Neural cell (in vitro differentiated cells): ENCODE measurements around the gene ZNF787. TPM values are rescaled to one million over a fixed set of nuclear protein-coding genes. Genes with fewer than 3 reads are reported as not detected.

ENCODE experiments used
- H2AFZ ChIP-seq: fragments of 200-600, 300-800 bp; sonication (generic), shearing (Covaris generic); 2 replicates; pipeline ENCODE4 v1.6.0; 2014; ENCODE audit warnings: low read depth, mild to moderate bottlenecking, antibody characterized with exemption, low read length, moderate library complexity
- H3F3A ChIP-seq: fragments of 200-600 bp; shearing (Covaris generic); 2 replicates; pipeline ENCODE4 v1.6.1; 2016; ENCODE audit warnings: mild to moderate bottlenecking, moderate library complexity, mixed read lengths, antibody characterized with exemption, low read length; ENCODE audit not compliant: insufficient read depth, poor library complexity, severe bottlenecking
- H3K27ac ChIP-seq: fragments of 200-600, 300-800 bp; sonication (generic), shearing (Covaris generic); 2 replicates; pipeline ENCODE4 v1.5.1; 2014; ENCODE audit warnings: mild to moderate bottlenecking, low read length, moderate library complexity
- H3K27me3 ChIP-seq: fragments of 300-800, 200-600 bp; sonication (generic), shearing (Covaris generic); 2 replicates; pipeline ENCODE4 v1.6.0; 2014; ENCODE audit warnings: mild to moderate bottlenecking, low read depth, low read length, moderate library complexity; ENCODE audit not compliant: insufficient read depth
- H3K36me3 ChIP-seq: fragments of 300-800, 200-600 bp; sonication (generic), shearing (Covaris generic); 2 replicates; pipeline ENCODE4 v1.5.1; 2014; ENCODE audit warnings: mild to moderate bottlenecking, antibody characterized with exemption, low read length, moderate library complexity; ENCODE audit not compliant: insufficient read depth
- H3K4me2 ChIP-seq: fragments of 300-800, 200-600 bp; sonication (generic), shearing (Covaris generic); 2 replicates; pipeline ENCODE4 v1.6.0; 2014; ENCODE audit warnings: mild to moderate bottlenecking, low read length
- H3K4me3 ChIP-seq: fragments of 300-800, 200-600 bp; sonication (generic), shearing (Covaris generic); 2 replicates; pipeline ENCODE4 v1.5.1; 2014; ENCODE audit warnings: mild to moderate bottlenecking, low read length, moderate library complexity
- H3K79me2 ChIP-seq: fragments of 200-600 bp; shearing (Covaris generic); replicated peaks from 2 replicates; pipeline ENCODE4 v1.6.0; 2014; ENCODE audit warnings: mild to moderate bottlenecking, low read length, moderate library complexity; ENCODE audit not compliant: insufficient read depth
- H3K9ac ChIP-seq: fragments of 300-800, 200-600 bp; sonication (generic), shearing (Covaris generic); 2 replicates; pipeline ENCODE4 v1.6.1; 2016; ENCODE audit warnings: mild to moderate bottlenecking, low read length, mixed read lengths
- H3K9me2 ChIP-seq: fragments of 200-600 bp; shearing (Covaris generic); 2 replicates; pipeline ENCODE4 v1.6.1; 2016; ENCODE audit warnings: mild to moderate bottlenecking, low read length, mixed read lengths; ENCODE audit not compliant: insufficient read depth
- H3K9me3 ChIP-seq: fragments of 200-600, 300-800 bp; sonication (generic), shearing (Covaris generic); 2 replicates; pipeline ENCODE4 v1.6.1; 2016; ENCODE audit warnings: mild to moderate bottlenecking, mixed run types, low read length, moderate library complexity, mixed read lengths
- H4K20me1 ChIP-seq: fragments of 200-600 bp; shearing (Covaris generic); 2 replicates; pipeline ENCODE4 v1.6.1; 2016; ENCODE audit warnings: mild to moderate bottlenecking, mixed run types; ENCODE audit not compliant: insufficient read depth
- EP300 ChIP-seq: fragments of 450-650 bp; conservative IDR thresholded peaks from 2 replicates; pipeline ENCODE4 v1.6.1; 2014; ENCODE audit warnings: antibody characterized with exemption, mild to moderate bottlenecking, moderate library complexity; ENCODE audit not compliant: poor library complexity, severe bottlenecking
- EZH2 ChIP-seq: fragments of 200-600, 300-800 bp; shearing (Covaris generic), sonication (generic); IDR thresholded peaks from 2 replicates; pipeline ENCODE4 v1.6.1; 2014; ENCODE audit warnings: antibody characterized with exemption, low read length, borderline replicate concordance, mild to moderate bottlenecking; ENCODE audit not compliant: insufficient read depth, poor library complexity, severe bottlenecking
- MXI1 ChIP-seq: fragments of 450-650 bp; conservative IDR thresholded peaks from 2 replicates; pipeline ENCODE4 v1.6.1; 2014; ENCODE audit warnings: antibody characterized with exemption, mild to moderate bottlenecking; ENCODE audit not compliant: poor library complexity, severe bottlenecking
- POLR2AphosphoS5 ChIP-seq: IDR thresholded peaks from 2 replicates; pipeline ENCODE4 v1.6.1; 2012
- RAD21 ChIP-seq: fragments of 450-650 bp; conservative IDR thresholded peaks from 2 replicates; pipeline ENCODE4 v1.6.1; 2014; ENCODE audit warnings: antibody characterized with exemption, mild to moderate bottlenecking, moderate library complexity
- SMC3 ChIP-seq: fragments of 450-650 bp; conservative IDR thresholded peaks from 2 replicates; pipeline ENCODE4 v1.6.1; 2014; ENCODE audit warnings: antibody characterized with exemption, mild to moderate bottlenecking, moderate library complexity; ENCODE audit not compliant: poor library complexity
- TAF1 ChIP-seq: IDR thresholded peaks from 2 replicates; pipeline ENCODE4 v1.6.1; 2012; ENCODE audit warnings: low read depth
- polyA plus RNA-seq: library from polyadenylated mRNA; depleted of rRNA; stranded (reverse); fragments of >200 nt; gene quantifications from 2 replicates; pipeline ENCODE4 v1.2.3, GENCODE V29; 2014
- TF ChIP-seq, protein P1 (sequence below): IDR thresholded peaks from 2 replicates; pipeline ENCODE4 v1.6.1; 2012; ENCODE audit warnings: borderline replicate concordance
- TF ChIP-seq, protein P2 (sequence below): fragments of 450-650 bp; IDR thresholded peaks from 2 replicates; pipeline ENCODE4 v1.5.1; 2014; ENCODE audit warnings: antibody characterized with exemption, mild to moderate bottlenecking, moderate library complexity; ENCODE audit not compliant: poor library complexity, severe bottlenecking

ZNF787 gene
- polyA plus RNA-seq, 1 donor from 2014 or later: 11.4 TPM

DNA sequence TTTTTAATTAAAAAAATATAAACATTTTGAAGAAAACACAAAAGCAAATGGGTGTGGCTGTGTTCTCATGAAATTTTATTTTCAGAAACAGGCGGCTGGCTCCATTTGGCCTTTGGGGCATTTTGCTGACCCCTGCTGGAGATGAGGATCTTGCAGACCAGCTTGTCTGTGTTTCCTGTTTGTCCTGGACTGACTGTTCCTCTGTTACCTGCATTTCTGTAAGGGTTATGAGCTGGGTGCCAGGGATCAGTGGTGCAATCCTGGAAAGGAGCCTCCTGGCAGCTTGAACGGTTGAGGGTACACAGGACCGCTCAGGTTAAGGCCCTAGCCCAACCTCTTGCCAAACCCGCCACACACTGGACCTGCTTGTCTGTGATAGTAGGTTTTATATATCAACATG lies 49.9 kb downstream of the ZNF787 start:
- Histone ChIP-seq H3K27ac (no peak overlapping the region), H2AFZ (no peak overlapping the region), H3K9ac (no peak overlapping the region), H3F3A (no peaks in the 10 kb centered on the region), H3K9me2 (no peaks in the 10 kb centered on the region), H3K4me3 (no peak overlapping the region), H3K4me2 (no peak overlapping the region), H3K27me3 (no peaks in the 10 kb centered on the region), H3K79me2 (no peaks in the 10 kb centered on the region), H3K36me3 (no peaks in the 10 kb centered on the region), H3K9me3 (no peaks in the 10 kb centered on the region), H4K20me1 (no peaks in the 10 kb centered on the region)
- no peak for TF ChIP-seq POLR2AphosphoS5
- TF ChIP-seq, protein P1, sequence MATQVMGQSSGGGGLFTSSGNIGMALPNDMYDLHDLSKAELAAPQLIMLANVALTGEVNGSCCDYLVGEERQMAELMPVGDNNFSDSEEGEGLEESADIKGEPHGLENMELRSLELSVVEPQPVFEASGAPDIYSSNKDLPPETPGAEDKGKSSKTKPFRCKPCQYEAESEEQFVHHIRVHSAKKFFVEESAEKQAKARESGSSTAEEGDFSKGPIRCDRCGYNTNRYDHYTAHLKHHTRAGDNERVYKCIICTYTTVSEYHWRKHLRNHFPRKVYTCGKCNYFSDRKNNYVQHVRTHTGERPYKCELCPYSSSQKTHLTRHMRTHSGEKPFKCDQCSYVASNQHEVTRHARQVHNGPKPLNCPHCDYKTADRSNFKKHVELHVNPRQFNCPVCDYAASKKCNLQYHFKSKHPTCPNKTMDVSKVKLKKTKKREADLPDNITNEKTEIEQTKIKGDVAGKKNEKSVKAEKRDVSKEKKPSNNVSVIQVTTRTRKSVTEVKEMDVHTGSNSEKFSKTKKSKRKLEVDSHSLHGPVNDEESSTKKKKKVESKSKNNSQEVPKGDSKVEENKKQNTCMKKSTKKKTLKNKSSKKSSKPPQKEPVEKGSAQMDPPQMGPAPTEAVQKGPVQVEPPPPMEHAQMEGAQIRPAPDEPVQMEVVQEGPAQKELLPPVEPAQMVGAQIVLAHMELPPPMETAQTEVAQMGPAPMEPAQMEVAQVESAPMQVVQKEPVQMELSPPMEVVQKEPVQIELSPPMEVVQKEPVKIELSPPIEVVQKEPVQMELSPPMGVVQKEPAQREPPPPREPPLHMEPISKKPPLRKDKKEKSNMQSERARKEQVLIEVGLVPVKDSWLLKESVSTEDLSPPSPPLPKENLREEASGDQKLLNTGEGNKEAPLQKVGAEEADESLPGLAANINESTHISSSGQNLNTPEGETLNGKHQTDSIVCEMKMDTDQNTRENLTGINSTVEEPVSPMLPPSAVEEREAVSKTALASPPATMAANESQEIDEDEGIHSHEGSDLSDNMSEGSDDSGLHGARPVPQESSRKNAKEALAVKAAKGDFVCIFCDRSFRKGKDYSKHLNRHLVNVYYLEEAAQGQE: no peak
- TF ChIP-seq EZH2: no peak
- TF ChIP-seq, protein P2, sequence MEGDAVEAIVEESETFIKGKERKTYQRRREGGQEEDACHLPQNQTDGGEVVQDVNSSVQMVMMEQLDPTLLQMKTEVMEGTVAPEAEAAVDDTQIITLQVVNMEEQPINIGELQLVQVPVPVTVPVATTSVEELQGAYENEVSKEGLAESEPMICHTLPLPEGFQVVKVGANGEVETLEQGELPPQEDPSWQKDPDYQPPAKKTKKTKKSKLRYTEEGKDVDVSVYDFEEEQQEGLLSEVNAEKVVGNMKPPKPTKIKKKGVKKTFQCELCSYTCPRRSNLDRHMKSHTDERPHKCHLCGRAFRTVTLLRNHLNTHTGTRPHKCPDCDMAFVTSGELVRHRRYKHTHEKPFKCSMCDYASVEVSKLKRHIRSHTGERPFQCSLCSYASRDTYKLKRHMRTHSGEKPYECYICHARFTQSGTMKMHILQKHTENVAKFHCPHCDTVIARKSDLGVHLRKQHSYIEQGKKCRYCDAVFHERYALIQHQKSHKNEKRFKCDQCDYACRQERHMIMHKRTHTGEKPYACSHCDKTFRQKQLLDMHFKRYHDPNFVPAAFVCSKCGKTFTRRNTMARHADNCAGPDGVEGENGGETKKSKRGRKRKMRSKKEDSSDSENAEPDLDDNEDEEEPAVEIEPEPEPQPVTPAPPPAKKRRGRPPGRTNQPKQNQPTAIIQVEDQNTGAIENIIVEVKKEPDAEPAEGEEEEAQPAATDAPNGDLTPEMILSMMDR: no peak
- no peak for TF ChIP-seq RAD21
- TF ChIP-seq TAF1: no peak
- no peak for TF ChIP-seq MXI1
- no peak for TF ChIP-seq EP300
- TF ChIP-seq SMC3: no peak

- Histone ChIP-seq H3K4me2 (no peak overlapping the region), H4K20me1 (no peaks in the 10 kb centered on the region)
- TF ChIP-seq EZH2: no peak
- TF ChIP-seq, protein P1: no peak
- no peak for TF ChIP-seq RAD21
Measured at GRCh38 chr19:56069642-56070041, 51.5 kb downstream of the ZNF787 start.

More at GRCh38 chr19:56069642-56070041, 51.5 kb downstream of the ZNF787 start:
- Histone ChIP-seq H3K9me2 (no peaks in the 10 kb centered on the region), H3K9ac (no peak overlapping the region), H3K36me3 (no peaks in the 10 kb centered on the region), H2AFZ (no peak overlapping the region), H3K27me3 (no peaks in the 10 kb centered on the region), H3K27ac (no peak overlapping the region), H3K9me3 (no peaks in the 10 kb centered on the region), H3K4me3 (no peak overlapping the region), H3K79me2 (no peaks in the 10 kb centered on the region), H3F3A (no peaks in the 10 kb centered on the region)
